OCI-LY7 (cell line): ENCODE results near the gene RFX2. TPM values are rescaled to one million over a fixed set of nuclear protein-coding genes. Genes with fewer than 3 reads are reported as not detected.
A peak's percentile ranks its signal among the peaks of the same experiment; 100 is the strongest.

Experiments
- BruUV-seq: library from RNA; stranded (reverse); fragments of 400-500 nt; replicated peaks from 2 replicates; lab custom pipeline; 2021; lab: Mats Ljungman, UMichigan
- CTCF ChIA-PET: fragments of 300-600 bp; sonication (Branson Sonifier 250); formaldehyde crosslinking; loops from one replicate; lab custom pipeline; 2022; ENCODE audit warnings: antibody characterized with exemption; ENCODE audit not compliant: unreplicated experiment; lab: Charles Lee
- POLR2A ChIA-PET: fragments of 300-600 bp; sonication (Branson Sonifier 250); formaldehyde crosslinking; loops from one replicate; lab custom pipeline; 2022; ENCODE audit warnings: antibody characterized with exemption; lab: Charles Lee
- DNase-seq: peaks from one replicate; pipeline ENCODE4 v3.0.0-alpha.2; 2015; ENCODE audit warnings: low spot score
- H2AFZ ChIP-seq: fragments of 200-600 bp; sonication (generic), shearing (Covaris generic); 2 replicates; pipeline ENCODE4 v1.6.1; 2014; ENCODE audit warnings: mild to moderate bottlenecking, antibody characterized with exemption, low read length, moderate library complexity
- H3K27ac ChIP-seq: fragments of 200-600 bp; sonication (generic); 2 replicates; pipeline ENCODE4 v1.5.1; 2014; ENCODE audit warnings: mixed run types, low read depth, mild to moderate bottlenecking, moderate library complexity, low read length, inconsistent platforms; ENCODE audit not compliant: poor library complexity, severe bottlenecking
- H3K36me3 ChIP-seq: fragments of 200-600 bp; sonication (generic); 2 replicates; pipeline ENCODE4 v1.6.1; 2014; ENCODE audit warnings: mild to moderate bottlenecking, antibody characterized with exemption, low read length, moderate library complexity, mixed read lengths; ENCODE audit not compliant: insufficient read depth
- H3K4me1 ChIP-seq: fragments of 200-600 bp; sonication (generic); 2 replicates; pipeline ENCODE4 v1.5.1; 2014; ENCODE audit warnings: mild to moderate bottlenecking, low read length; ENCODE audit not compliant: insufficient read depth, poor library complexity, severe bottlenecking
- H3K4me2 ChIP-seq: fragments of 200-600 bp; sonication (generic); 2 replicates; pipeline ENCODE4 v1.6.1; 2014; ENCODE audit warnings: mild to moderate bottlenecking, low read length
- H3K4me3 ChIP-seq: fragments of 200-600 bp; sonication (generic); 2 replicates; pipeline ENCODE4 v1.5.1; 2014; ENCODE audit warnings: mild to moderate bottlenecking, low read depth, low read length; ENCODE audit not compliant: poor library complexity, severe bottlenecking
- H3K79me2 ChIP-seq: fragments of 200-600 bp; sonication (generic); 2 replicates; pipeline ENCODE4 v1.6.1; 2016; ENCODE audit warnings: low read depth, mild to moderate bottlenecking, low read length, moderate library complexity, mixed read lengths; ENCODE audit not compliant: insufficient read depth
- H3K9me2 ChIP-seq: fragments of 200-600 bp; sonication (generic); 2 replicates; pipeline ENCODE4 v1.6.1; 2016; ENCODE audit warnings: mild to moderate bottlenecking, low read length, mixed read lengths; ENCODE audit not compliant: insufficient read depth
- H3K9me3 ChIP-seq: fragments of 200-600 bp; sonication (generic); 2 replicates; pipeline ENCODE4 v1.6.1; 2014; ENCODE audit warnings: mild to moderate bottlenecking, mixed run types, low read length, mixed read lengths
- H4K20me1 ChIP-seq: fragments of 200-600 bp; sonication (generic); 2 replicates; pipeline ENCODE4 v1.6.1; 2014; ENCODE audit warnings: mild to moderate bottlenecking, antibody characterized with exemption, low read length, moderate library complexity, mixed read lengths; ENCODE audit not compliant: insufficient read depth
- EZH2phosphoT487 ChIP-seq: fragments of 200-600 bp; sonication (generic); IDR thresholded peaks from 2 replicates; pipeline ENCODE4 v1.6.1; 2018; ENCODE audit warnings: low read depth, borderline replicate concordance, mild to moderate bottlenecking, mixed run types, antibody characterized with exemption, low read length, moderate library complexity, mixed read lengths
- intact Hi-C: fragments of 100-400 bp; cut with micrococcal nuclease; formaldehyde crosslinking; loops from one replicate; pipeline ENCODE4 v1.10.0; 2022; ENCODE audit not compliant: unreplicated experiment
- total RNA-seq, 2 experiments: library from RNA; depleted of rRNA in 1 of 2; stranded (reverse); fragments of >200 nt in 1 of 2; shearing (Covaris generic) in 1 of 2; gene quantifications; 2 replicates each; pipeline ENCODE4 v1.2.3, GENCODE V29; 2014 to 2022
- TF ChIP-seq, protein P1 (sequence below): fragments of 200-600 bp; sonication (generic); conservative IDR thresholded peaks from 2 replicates; pipeline ENCODE4 v1.5.1; 2014; ENCODE audit warnings: mild to moderate bottlenecking, antibody characterized with exemption, low read length, moderate library complexity, mixed read lengths

The RFX2 gene
- total RNA-seq, 2 experiments from 2014 or later = 11.0 to 11.8 TPM

GRCh38 chr19:6020166-6020882 lies 90.0 kb downstream of the RFX2 start:
- Histone ChIP-seq H4K20me1 (no peaks in the 10 kb centered on the region), H3K79me2 (no peaks in the 10 kb centered on the region), H3K27ac (no peak overlapping the region), H3K9me3 (no peaks in the 10 kb centered on the region), H2AFZ (no peak overlapping the region), H3K4me2 (no peak overlapping the region), H3K36me3 (no peaks in the 10 kb centered on the region), H3K9me2 (no peaks in the 10 kb centered on the region), H3K4me3 (no peak overlapping the region), H3K4me1 (no peaks in the 10 kb centered on the region)
- no TSS peak for BruUV-seq
- TF ChIP-seq, protein P1, sequence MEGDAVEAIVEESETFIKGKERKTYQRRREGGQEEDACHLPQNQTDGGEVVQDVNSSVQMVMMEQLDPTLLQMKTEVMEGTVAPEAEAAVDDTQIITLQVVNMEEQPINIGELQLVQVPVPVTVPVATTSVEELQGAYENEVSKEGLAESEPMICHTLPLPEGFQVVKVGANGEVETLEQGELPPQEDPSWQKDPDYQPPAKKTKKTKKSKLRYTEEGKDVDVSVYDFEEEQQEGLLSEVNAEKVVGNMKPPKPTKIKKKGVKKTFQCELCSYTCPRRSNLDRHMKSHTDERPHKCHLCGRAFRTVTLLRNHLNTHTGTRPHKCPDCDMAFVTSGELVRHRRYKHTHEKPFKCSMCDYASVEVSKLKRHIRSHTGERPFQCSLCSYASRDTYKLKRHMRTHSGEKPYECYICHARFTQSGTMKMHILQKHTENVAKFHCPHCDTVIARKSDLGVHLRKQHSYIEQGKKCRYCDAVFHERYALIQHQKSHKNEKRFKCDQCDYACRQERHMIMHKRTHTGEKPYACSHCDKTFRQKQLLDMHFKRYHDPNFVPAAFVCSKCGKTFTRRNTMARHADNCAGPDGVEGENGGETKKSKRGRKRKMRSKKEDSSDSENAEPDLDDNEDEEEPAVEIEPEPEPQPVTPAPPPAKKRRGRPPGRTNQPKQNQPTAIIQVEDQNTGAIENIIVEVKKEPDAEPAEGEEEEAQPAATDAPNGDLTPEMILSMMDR = no peak
- TF ChIP-seq EZH2phosphoT487 = no peak
- DNase-seq = no peak
- POLR2A ChIA-PET = no interaction called here
- intact Hi-C loops = loop anchor here (10.0 kb wide), 1 partner anchor 116 kb away; the partner anchor contains the start of genes NDUFA11 and VMAC
- CTCF ChIA-PET = no interaction called here

DNA sequence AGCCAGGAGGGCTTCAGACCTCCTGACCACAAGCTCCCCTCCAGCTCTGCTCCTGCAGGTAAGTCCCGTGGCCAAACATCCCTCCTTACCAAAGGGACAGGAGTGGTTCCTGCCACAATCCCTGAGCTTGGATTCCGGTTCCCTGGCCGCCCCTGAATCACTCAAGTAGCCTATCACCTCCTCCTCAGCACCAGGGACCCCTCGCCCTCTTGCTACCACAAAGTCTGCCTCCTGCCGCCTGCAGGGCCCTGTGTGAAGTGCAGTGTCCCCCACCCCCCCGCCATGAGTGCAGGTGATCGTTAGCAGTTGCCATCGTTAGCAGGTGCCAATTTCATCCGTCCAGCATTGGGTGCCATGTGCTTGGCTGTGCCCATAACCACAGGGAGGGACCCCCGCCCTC lies 91.5 kb downstream of the RFX2 start:
- ChIA-PET CTCF (no interaction called here), POLR2A (no interaction called here)
- no peaks in the 10 kb centered on the region for H3K9me2 ChIP-seq
- intact Hi-C loops = no loop called here
- no peak overlapping the region for H2AFZ ChIP-seq
- no peaks in the 10 kb centered on the region for H3K36me3 ChIP-seq
- H3K4me1 ChIP-seq = no peaks in the 10 kb centered on the region
- no peak for TF ChIP-seq EZH2phosphoT487
- TF ChIP-seq, protein P1 = peak; percentile 76
- DNase-seq = peak; percentile 54
- no TSS peak for BruUV-seq
- H4K20me1 ChIP-seq = no peaks in the 10 kb centered on the region
- H3K4me3 ChIP-seq = no peak overlapping the region
- no peak overlapping the region for H3K4me2 ChIP-seq
- H3K27ac ChIP-seq = no peak overlapping the region
- no peaks in the 10 kb centered on the region for H3K9me3 ChIP-seq
- H3K79me2 ChIP-seq = no peaks in the 10 kb centered on the region

DNA sequence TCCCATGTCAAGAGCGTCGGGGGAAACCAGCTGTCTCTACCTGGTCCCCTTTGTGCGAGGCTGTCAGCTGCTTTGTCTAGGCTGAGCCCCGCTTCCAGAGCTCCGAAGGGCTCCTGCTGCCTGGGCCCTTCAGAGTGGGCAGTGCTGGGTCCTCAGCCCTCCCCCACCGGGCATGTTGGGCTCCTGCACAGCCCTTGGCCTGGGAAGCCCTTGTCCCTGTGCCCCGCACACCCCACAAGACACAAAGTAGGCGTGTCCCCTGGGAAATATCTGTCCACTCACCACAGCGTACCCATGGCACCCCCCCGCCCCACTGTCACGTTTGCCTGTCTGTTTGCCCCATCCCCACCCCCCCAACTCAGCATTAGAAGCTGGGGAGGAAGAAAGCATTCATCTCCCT lies 92.7 kb downstream of the RFX2 start:
- BruUV-seq = no TSS peak
- CTCF ChIA-PET = interaction anchor here (0.9 kb wide), 1 partner anchor 108 kb away, joined by 4 read pairs; no protein-coding TSS in a partner anchor
- TF ChIP-seq EZH2phosphoT487 = no peak
- TF ChIP-seq, protein P1 = no peak

More for the DNA sequence above, 92.7 kb downstream of the RFX2 start:
- no peaks in the 10 kb centered on the region for H3K4me1 ChIP-seq
- POLR2A ChIA-PET = no interaction called here
- no peaks in the 10 kb centered on the region for H3K36me3 ChIP-seq
- H3K4me2 ChIP-seq = no peak overlapping the region
- intact Hi-C loops = no loop called here
- H2AFZ ChIP-seq = no peak overlapping the region
- no peak for DNase-seq
- no peaks in the 10 kb centered on the region for H4K20me1 ChIP-seq
- no peak overlapping the region for H3K4me3 ChIP-seq
- no peak overlapping the region for H3K27ac ChIP-seq
- H3K79me2 ChIP-seq = no peaks in the 10 kb centered on the region
- H3K9me2 ChIP-seq = no peaks in the 10 kb centered on the region
- H3K9me3 ChIP-seq = no peaks in the 10 kb centered on the region
